Pons (tissue), 1 donor: Measurements from ENCODE around the gene HS3ST2.
"Not testable (repeated sequence)": the region's sequence is repeated elsewhere in the genome, so short reads cannot be mapped to it uniquely, and the experiment has no call there.

Source experiments
- DNase-seq: peaks from one replicate; pipeline ENCODE4 v3.0.0-alpha.2; 2016; ENCODE audit warnings: low spot score

HS3ST2 gene

GRCh38 chr16:22813223-22813947 lies 577 bp upstream of the HS3ST2 start:
- DNase-seq = no peak

- DNase-seq = no peak
These were observed 746 bp downstream of the HS3ST2 start for GRCh38 chr16:22814711-22815105.

GRCh38 chr16:22815863-22816262 lies 1.9 kb downstream of the HS3ST2 start:
- DNase-seq = no peak

- no peak for DNase-seq
These were observed 2.5 kb downstream of the HS3ST2 start for GRCh38 chr16:22816475-22816874.

GRCh38 chr16:22818736-22819135 lies 4.8 kb downstream of the HS3ST2 start:
- not testable (repeated sequence) for DNase-seq

GRCh38 chr16:22838681-22839080 lies 24.7 kb downstream of the HS3ST2 start:
- DNase-seq = no peak

GRCh38 chr16:22842031-22842430 lies 28.1 kb downstream of the HS3ST2 start:
- DNase-seq = not testable (repeated sequence)

GRCh38 chr16:22843122-22843521 lies 29.2 kb downstream of the HS3ST2 start:
- DNase-seq = no peak

- DNase-seq = no peak
These were observed 29.9 kb downstream of the HS3ST2 start for GRCh38 chr16:22843856-22844255.

- DNase-seq = no peak
These were observed 30.5 kb downstream of the HS3ST2 start for GRCh38 chr16:22844416-22844815.

- no peak for DNase-seq
These were observed 33.1 kb downstream of the HS3ST2 start for GRCh38 chr16:22847100-22847499.

GRCh38 chr16:22847690-22848089 lies 33.7 kb downstream of the HS3ST2 start:
- DNase-seq = no peak

- DNase-seq = no peak
These were observed 34.5 kb downstream of the HS3ST2 start for GRCh38 chr16:22848451-22848850.

- no peak for DNase-seq
These were observed 35.6 kb downstream of the HS3ST2 start for GRCh38 chr16:22849517-22849916.

GRCh38 chr16:22855231-22855630 lies 41.3 kb downstream of the HS3ST2 start:
- no peak for DNase-seq

- no peak for DNase-seq
These were observed 43.5 kb downstream of the HS3ST2 start for GRCh38 chr16:22857296-22858025.

- no peak for DNase-seq
These were observed 46.0 kb downstream of the HS3ST2 start for GRCh38 chr16:22859925-22860324.

- DNase-seq = no peak
These were observed 47.6 kb downstream of the HS3ST2 start for GRCh38 chr16:22861580-22861979.

GRCh38 chr16:22862046-22862445 lies 48.1 kb downstream of the HS3ST2 start:
- DNase-seq = no peak

- no peak for DNase-seq
These were observed 50.4 kb downstream of the HS3ST2 start for GRCh38 chr16:22864375-22864774.

- DNase-seq = no peak
These were observed 54.7 kb downstream of the HS3ST2 start for GRCh38 chr16:22868593-22869224.

- no peak for DNase-seq
These were observed 57.9 kb downstream of the HS3ST2 start for GRCh38 chr16:22871861-22872260.

- no peak for DNase-seq
These were observed 60.4 kb downstream of the HS3ST2 start for GRCh38 chr16:22874394-22874793.
